ENCODE results near the gene BEX4.
"Not testable (repeated sequence)": the region's sequence is repeated elsewhere in the genome, so short reads cannot be mapped to it uniquely, and the experiment has no call there.

Gene BEX4

GRCh38 chrX:103235608-103236007 is 20.7 kb downstream of the BEX4 start:
- in situ Hi-C loops (cut with MboI; ENCODE audit: low sequenced_read_pairs): not testable (repeated sequence)

GRCh38 chrX:103236296-103236695 is 21.4 kb downstream of the BEX4 start:
- in situ Hi-C loops (cut with MboI; ENCODE audit: low sequenced_read_pairs): no loop called here

GRCh38 chrX:103240155-103240554 is 25.2 kb downstream of the BEX4 start:
- in situ Hi-C loops (cut with MboI; ENCODE audit: low sequenced_read_pairs): no loop called here

- in situ Hi-C loops (cut with MboI; ENCODE audit: low sequenced_read_pairs): no loop called here
Observed at GRCh38 chrX:103248553-103248952, 33.6 kb downstream of the BEX4 start.

- in situ Hi-C loops (cut with MboI; ENCODE audit: low sequenced_read_pairs): no loop called here
Observed at GRCh38 chrX:103249805-103250204, 34.9 kb downstream of the BEX4 start.

GRCh38 chrX:103250977-103251376 is 36.1 kb downstream of the BEX4 start:
- in situ Hi-C loops (cut with MboI; ENCODE audit: low sequenced_read_pairs): no loop called here

- in situ Hi-C loops (cut with MboI; ENCODE audit: low sequenced_read_pairs): no loop called here
Observed at GRCh38 chrX:103253608-103254007, 38.7 kb downstream of the BEX4 start.

- in situ Hi-C loops (cut with MboI; ENCODE audit: low sequenced_read_pairs): no loop called here
Observed at GRCh38 chrX:103254171-103254824, 39.4 kb downstream of the BEX4 start.

GRCh38 chrX:103254921-103255493 is 40.1 kb downstream of the BEX4 start, which contains the start of gene TCEAL8:
Gene TCEAL8 (minus strand): TSS chrX:103255155. CDS start chrX:103253979, 1,176 bp downstream.
- in situ Hi-C loops (cut with MboI; ENCODE audit: low sequenced_read_pairs): no loop called here

GRCh38 chrX:103256651-103257050 is 41.7 kb downstream of the BEX4 start:
- in situ Hi-C loops (cut with MboI; ENCODE audit: low sequenced_read_pairs): no loop called here

GRCh38 chrX:103258275-103258674 is 43.4 kb downstream of the BEX4 start:
- in situ Hi-C loops (cut with MboI; ENCODE audit: low sequenced_read_pairs): no loop called here
